A549 (cell line): ENCODE data around the gene NDC80. TPM values are rescaled to one million over a fixed set of nuclear protein-coding genes. Genes with fewer than 3 reads are reported as not detected.

Experiments
- ATAC-seq, 2 experiments: fragments of 200-7000 bp in 1 of 2; fragments of >200 bp in 1 of 2; cut with Nextera tagmentation in 1 of 2; cut with Tn5 transposase in 1 of 2; 3 replicates each; pipeline versions ENCODE4 v1.8.0 to v1.9.1; 2018 to 2020; ENCODE audit warnings: mild to moderate bottlenecking in 1 of 2, moderate library complexity in 1 of 2
- CTCF ChIA-PET: fragments of 300-600 bp; sonication (Branson Sonifier 250); formaldehyde crosslinking; extraction: SDS; loops from one replicate; lab custom pipeline; 2021; ENCODE audit warnings: antibody characterized with exemption, inconsistent platforms; lab: Yijun Ruan, JAX
- POLR2A ChIA-PET: fragments of 350-600 bp; formaldehyde crosslinking; extraction: SDS; loops from one replicate; lab custom pipeline; 2021; ENCODE audit warnings: antibody characterized with exemption, inconsistent platforms; lab: Yijun Ruan, JAX
- DNase-seq, 2 experiments: peaks; one replicate each; pipeline versions ENCODE4 v3.0.0 to v3.0.0-alpha.2; 2011 to 2016; ENCODE audit warnings: low read depth in 1 of 2, low spot score in 1 of 2
- FAIRE-seq: peaks from 2 replicates; lab custom pipeline; 2011; peaks lifted over from hg19 to GRCh38; lab: Jason Lieb, UNC
- H3K27ac ChIP-seq, 2 experiments: fragments of >200 bp; sonication (Bioruptor Twin); formaldehyde crosslinking; 3 replicates each; pipeline ENCODE4 v1.5.1; 2016 to 2017
- H3K4me1 ChIP-seq: fragments of >200 bp; sonication (Bioruptor Twin); formaldehyde crosslinking; 3 replicates; pipeline ENCODE4 v1.6.1; 2016
- H3K4me2 ChIP-seq: fragments of >200 bp; sonication (Bioruptor Twin); formaldehyde crosslinking; 3 replicates; pipeline ENCODE4 v1.6.1; 2016
- H3K4me3 ChIP-seq: fragments of >200 bp; sonication (Bioruptor Twin); formaldehyde crosslinking; 3 replicates; pipeline ENCODE4 v1.5.1; 2016
- H3K9me3 ChIP-seq: fragments of >200 bp; sonication (Bioruptor Twin); formaldehyde crosslinking; 3 replicates; pipeline ENCODE4 v1.6.1; 2016
- CBX8 ChIP-seq: fragments of 200-600 bp; sonication (generic); IDR thresholded peaks from 2 replicates; pipeline ENCODE4 v1.6.1; 2016
- CHD4 ChIP-seq: fragments of 200-600 bp; sonication (generic); IDR thresholded peaks from 2 replicates; pipeline ENCODE4 v1.6.1; 2016; ENCODE audit warnings: antibody characterized with exemption, mild to moderate bottlenecking, borderline replicate concordance
- EHF ChIP-seq: fragments of 250-450 bp; sonication (Bioruptor Pico); IDR thresholded peaks from 2 replicates; pipeline ENCODE4 v1.5.0; 2020; ENCODE audit warnings: mild to moderate bottlenecking
- EHMT2 ChIP-seq: fragments of 200-600 bp; sonication (generic); IDR thresholded peaks from 2 replicates; pipeline ENCODE4 v1.6.1; 2016; ENCODE audit warnings: antibody characterized with exemption, low read depth, mild to moderate bottlenecking, moderate library complexity
- ESRRA ChIP-seq: fragments of 150-350 bp; IDR thresholded peaks from 2 replicates; pipeline ENCODE4 v1.6.1; 2014; ENCODE audit warnings: mild to moderate bottlenecking, low read length, borderline replicate concordance
- FOSL2 ChIP-seq, 2 experiments: fragments of 450-650 bp in 1 of 2; fragments of >200 bp in 1 of 2; sonication (Bioruptor Twin) in 1 of 2; formaldehyde crosslinking; IDR thresholded peaks; 2 replicates each; pipeline versions ENCODE4 v1.5.0 to v1.6.1; 2016 to 2020; ENCODE audit warnings: mild to moderate bottlenecking in 1 of 2, moderate library complexity in 1 of 2
- GATA3 ChIP-seq: IDR thresholded peaks from 2 replicates; pipeline ENCODE4 v1.6.1; 2012; ENCODE audit warnings: borderline replicate concordance
- HES2 ChIP-seq: fragments of >200 bp; sonication (Bioruptor Twin); formaldehyde crosslinking; IDR thresholded peaks from 2 replicates; pipeline ENCODE4 v1.6.1; 2016
- HOXA7 ChIP-seq: fragments of 250-450 bp; sonication (Bioruptor Pico); IDR thresholded peaks from 2 replicates; pipeline ENCODE4 v1.5.0; 2020; ENCODE audit warnings: mild to moderate bottlenecking, moderate library complexity
- MAZ ChIP-seq: fragments of 150-350 bp; IDR thresholded peaks from 2 replicates; pipeline ENCODE4 v1.6.1; 2014; ENCODE audit warnings: antibody characterized with exemption, low read depth, low read length, borderline replicate concordance
- MYC ChIP-seq: IDR thresholded peaks from 2 replicates; pipeline ENCODE4 v1.6.1; 2012; ENCODE audit warnings: mild to moderate bottlenecking, inconsistent platforms, low read length, improper control_type of control experiment, borderline replicate concordance
- NPAS2 ChIP-seq: fragments of 250-450 bp; sonication (Bioruptor Pico); IDR thresholded peaks from 2 replicates; pipeline ENCODE4 v1.8.0; 2022; ENCODE audit warnings: mild to moderate bottlenecking, moderate library complexity, borderline replicate concordance
- PHF8 ChIP-seq: fragments of 200-600 bp; sonication (generic); IDR thresholded peaks from 2 replicates; pipeline ENCODE4 v1.6.1; 2016; ENCODE audit warnings: low read depth, mild to moderate bottlenecking, antibody characterized with exemption, moderate library complexity, borderline replicate concordance
- POLR2AphosphoS2 ChIP-seq: conservative IDR thresholded peaks from 2 replicates; pipeline ENCODE4 v1.6.1; 2012; ENCODE audit warnings: low read length, improper control_type of control experiment, inconsistent platforms
- SREBF2 ChIP-seq: fragments of 450-650 bp; IDR thresholded peaks from 2 replicates; pipeline ENCODE4 v1.6.1; 2014; ENCODE audit warnings: mild to moderate bottlenecking, moderate library complexity
- TFCP2L1 ChIP-seq: fragments of 250-450 bp; sonication (Bioruptor Pico); IDR thresholded peaks from 2 replicates; pipeline ENCODE4 v1.5.0; 2021; ENCODE audit warnings: mild to moderate bottlenecking
- TP53 ChIP-seq: fragments of 250-450 bp; sonication (Bioruptor Pico); IDR thresholded peaks from 2 replicates; pipeline ENCODE4 v1.5.0; 2021; ENCODE audit warnings: mild to moderate bottlenecking, moderate library complexity
- USF2 ChIP-seq: fragments of 450-650 bp; IDR thresholded peaks from 2 replicates; pipeline ENCODE4 v1.6.1; 2014; ENCODE audit warnings: antibody characterized with exemption
- ZC3H11A ChIP-seq: fragments of 450-650 bp; IDR thresholded peaks from 2 replicates; pipeline ENCODE4 v1.6.1; 2014; ENCODE audit warnings: antibody characterized with exemption, mild to moderate bottlenecking
- ZFP36 ChIP-seq: fragments of 450-650 bp; IDR thresholded peaks from 2 replicates; pipeline ENCODE4 v1.6.1; 2014; ENCODE audit warnings: borderline replicate concordance; ENCODE audit not compliant: partially characterized antibody
- ZNF302 ChIP-seq: fragments of 250-450 bp; sonication (Bioruptor Pico); IDR thresholded peaks from 2 replicates; pipeline ENCODE4 v1.9.0; 2021; ENCODE audit warnings: inconsistent platforms, mild to moderate bottlenecking, moderate library complexity
- WGBS: methylation state at CpG from one replicate; pipeline ENCODE4 v1.1.6; 2017; ENCODE audit errors: missing lambda C conversion rate; 5-methylcytosine and 5-hydroxymethylcytosine counted together
- polyA plus RNA-seq, 4 experiments: library from polyadenylated mRNA; depleted of rRNA in 3 of 4; stranded (reverse); fragments of >200 nt; fragmentation: RNase III in 1 of 4; extraction: RNeasy Plus Mini Kit Qiagen cat#74134 plus additional on column Dnase treatment in 1 of 4; gene quantifications; 2 replicates in 3 of 4; 3 replicates in 1 of 4; pipeline ENCODE4 v1.2.3, GENCODE V29; 2011 to 2017
- TF ChIP-seq, protein P1 (sequence below): fragments of 150-350 bp; IDR thresholded peaks from 2 replicates; pipeline ENCODE4 v1.6.1; 2014; ENCODE audit warnings: low read depth, mild to moderate bottlenecking, low read length
- TF ChIP-seq, protein P2 (sequence below): fragments of >200 bp; sonication (Bioruptor Twin); formaldehyde crosslinking; IDR thresholded peaks from 3 replicates; pipeline ENCODE4 v1.6.1; 2016
- TF ChIP-seq, protein P3 (sequence below): fragments of 200-600 bp; sonication (generic); IDR thresholded peaks from 2 replicates; pipeline ENCODE4 v1.6.1; 2016; ENCODE audit warnings: antibody characterized with exemption, mild to moderate bottlenecking, moderate library complexity
- TF ChIP-seq, protein P4 (sequence below): IDR thresholded peaks from 2 replicates; pipeline ENCODE4 v1.6.1; 2012; ENCODE audit warnings: low read depth, borderline replicate concordance

Gene NDC80
- polyA plus RNA-seq, 2 of the 4 experiments (the other 2 are of a cell fraction): 11.1 to 20.2 TPM

DNA sequence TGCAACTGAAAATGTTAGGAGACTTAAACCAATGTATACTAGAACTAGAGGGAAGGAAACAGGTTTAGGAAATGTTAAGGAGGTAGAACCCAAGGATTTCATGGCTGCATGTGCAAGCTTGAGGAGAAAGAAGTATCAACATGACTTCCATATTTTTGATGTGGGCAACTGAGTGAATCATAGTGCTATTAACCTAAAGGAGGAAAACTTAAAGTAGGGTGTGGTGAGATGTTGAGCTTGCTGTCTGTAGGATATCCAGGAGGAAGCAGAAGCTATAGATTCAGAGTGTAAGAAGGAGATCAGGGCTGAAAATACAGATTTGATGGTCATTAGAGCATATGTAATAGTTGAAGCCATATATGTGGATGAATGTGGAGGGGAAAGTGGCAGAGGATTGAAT is 31.5 kb downstream of the NDC80 start:
- Histone ChIP-seq H3K9me3 (no peaks in the 10 kb centered on the region), H3K27ac (no peak overlapping the region), H3K4me3 (no peak overlapping the region), H3K4me1 (peaks cover 6% of the 10 kb centered on the region; the same call in 1 of the 3 replicates), H3K4me2 (no peak overlapping the region)
- CTCF ChIA-PET: interaction anchor here (1.4 kb wide), 1 partner anchor 9 kb away, joined by 3 read pairs; no protein-coding TSS in a partner anchor
- DNase-seq (no peak), FAIRE-seq (no peak), ATAC-seq (no peak)
- TF ChIP-seq ZC3H11A (no peak), EHMT2 (no peak), CBX8 (no peak), TP53 (CRISPR knock-in tag) (no peak), HOXA7 (CRISPR knock-in tag) (no peak), ESRRA (no peak), FOSL2 (IDR thresholded peaks at IDR 0.05) (no peak), FOSL2 (CRISPR knock-in tag; IDR thresholded peaks at IDR 0.05) (no peak), MAZ (no peak), EHF (no peak), PHF8 (no peak)
- TF ChIP-seq, protein P1, sequence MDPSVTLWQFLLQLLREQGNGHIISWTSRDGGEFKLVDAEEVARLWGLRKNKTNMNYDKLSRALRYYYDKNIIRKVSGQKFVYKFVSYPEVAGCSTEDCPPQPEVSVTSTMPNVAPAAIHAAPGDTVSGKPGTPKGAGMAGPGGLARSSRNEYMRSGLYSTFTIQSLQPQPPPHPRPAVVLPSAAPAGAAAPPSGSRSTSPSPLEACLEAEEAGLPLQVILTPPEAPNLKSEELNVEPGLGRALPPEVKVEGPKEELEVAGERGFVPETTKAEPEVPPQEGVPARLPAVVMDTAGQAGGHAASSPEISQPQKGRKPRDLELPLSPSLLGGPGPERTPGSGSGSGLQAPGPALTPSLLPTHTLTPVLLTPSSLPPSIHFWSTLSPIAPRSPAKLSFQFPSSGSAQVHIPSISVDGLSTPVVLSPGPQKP: no peak
- TF ChIP-seq, all 56 proteins: peak for 0
- POLR2A ChIA-PET: no interaction called here

- Histone ChIP-seq H3K4me2 (peak overlapping the region; percentile 13; the same call in 2 of the 3 replicates), H3K27ac (no peak overlapping the region), H3K4me3 (no peak overlapping the region), H3K4me1 (peaks cover 6% of the 10 kb centered on the region; the same call in 1 of the 3 replicates), H3K9me3 (no peaks in the 10 kb centered on the region)
- POLR2A ChIA-PET: no interaction called here
- no peak for FAIRE-seq
- CTCF ChIA-PET: no interaction called here
- DNase-seq: no peak
- 89% methylated on average over 2 of the region's 2 CpGs for WGBS
- no peak for ATAC-seq
- no peak for TF ChIP-seq NPAS2 (CRISPR knock-in tag)
- TF ChIP-seq USF2: no peak
- TF ChIP-seq TFCP2L1 (CRISPR knock-in tag): no peak
- no peak for TF ChIP-seq HES2
- TF ChIP-seq TP53 (CRISPR knock-in tag): no peak
- TF ChIP-seq ZNF302 (CRISPR knock-in tag): no peak
- TF ChIP-seq, protein P2, sequence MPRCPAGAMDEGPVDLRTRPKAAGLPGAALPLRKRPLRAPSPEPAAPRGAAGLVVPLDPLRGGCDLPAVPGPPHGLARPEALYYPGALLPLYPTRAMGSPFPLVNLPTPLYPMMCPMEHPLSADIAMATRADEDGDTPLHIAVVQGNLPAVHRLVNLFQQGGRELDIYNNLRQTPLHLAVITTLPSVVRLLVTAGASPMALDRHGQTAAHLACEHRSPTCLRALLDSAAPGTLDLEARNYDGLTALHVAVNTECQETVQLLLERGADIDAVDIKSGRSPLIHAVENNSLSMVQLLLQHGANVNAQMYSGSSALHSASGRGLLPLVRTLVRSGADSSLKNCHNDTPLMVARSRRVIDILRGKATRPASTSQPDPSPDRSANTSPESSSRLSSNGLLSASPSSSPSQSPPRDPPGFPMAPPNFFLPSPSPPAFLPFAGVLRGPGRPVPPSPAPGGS: no peak
- no peak for TF ChIP-seq ZFP36
- no peak for TF ChIP-seq MYC
- TF ChIP-seq, protein P3, sequence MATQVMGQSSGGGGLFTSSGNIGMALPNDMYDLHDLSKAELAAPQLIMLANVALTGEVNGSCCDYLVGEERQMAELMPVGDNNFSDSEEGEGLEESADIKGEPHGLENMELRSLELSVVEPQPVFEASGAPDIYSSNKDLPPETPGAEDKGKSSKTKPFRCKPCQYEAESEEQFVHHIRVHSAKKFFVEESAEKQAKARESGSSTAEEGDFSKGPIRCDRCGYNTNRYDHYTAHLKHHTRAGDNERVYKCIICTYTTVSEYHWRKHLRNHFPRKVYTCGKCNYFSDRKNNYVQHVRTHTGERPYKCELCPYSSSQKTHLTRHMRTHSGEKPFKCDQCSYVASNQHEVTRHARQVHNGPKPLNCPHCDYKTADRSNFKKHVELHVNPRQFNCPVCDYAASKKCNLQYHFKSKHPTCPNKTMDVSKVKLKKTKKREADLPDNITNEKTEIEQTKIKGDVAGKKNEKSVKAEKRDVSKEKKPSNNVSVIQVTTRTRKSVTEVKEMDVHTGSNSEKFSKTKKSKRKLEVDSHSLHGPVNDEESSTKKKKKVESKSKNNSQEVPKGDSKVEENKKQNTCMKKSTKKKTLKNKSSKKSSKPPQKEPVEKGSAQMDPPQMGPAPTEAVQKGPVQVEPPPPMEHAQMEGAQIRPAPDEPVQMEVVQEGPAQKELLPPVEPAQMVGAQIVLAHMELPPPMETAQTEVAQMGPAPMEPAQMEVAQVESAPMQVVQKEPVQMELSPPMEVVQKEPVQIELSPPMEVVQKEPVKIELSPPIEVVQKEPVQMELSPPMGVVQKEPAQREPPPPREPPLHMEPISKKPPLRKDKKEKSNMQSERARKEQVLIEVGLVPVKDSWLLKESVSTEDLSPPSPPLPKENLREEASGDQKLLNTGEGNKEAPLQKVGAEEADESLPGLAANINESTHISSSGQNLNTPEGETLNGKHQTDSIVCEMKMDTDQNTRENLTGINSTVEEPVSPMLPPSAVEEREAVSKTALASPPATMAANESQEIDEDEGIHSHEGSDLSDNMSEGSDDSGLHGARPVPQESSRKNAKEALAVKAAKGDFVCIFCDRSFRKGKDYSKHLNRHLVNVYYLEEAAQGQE: no peak
- no peak for TF ChIP-seq SREBF2
- TF ChIP-seq CHD4: no peak
- TF ChIP-seq, protein P4, sequence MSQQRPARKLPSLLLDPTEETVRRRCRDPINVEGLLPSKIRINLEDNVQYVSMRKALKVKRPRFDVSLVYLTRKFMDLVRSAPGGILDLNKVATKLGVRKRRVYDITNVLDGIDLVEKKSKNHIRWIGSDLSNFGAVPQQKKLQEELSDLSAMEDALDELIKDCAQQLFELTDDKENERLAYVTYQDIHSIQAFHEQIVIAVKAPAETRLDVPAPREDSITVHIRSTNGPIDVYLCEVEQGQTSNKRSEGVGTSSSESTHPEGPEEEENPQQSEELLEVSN: no peak
- no peak for TF ChIP-seq MAZ
- TF ChIP-seq, protein P1: no peak
- TF ChIP-seq POLR2AphosphoS2: no peak
- TF ChIP-seq GATA3: no peak
Observed at GRCh38 chr18:2606335-2606734, 35.0 kb downstream of the NDC80 start.
